ENCODE measurements around the gene FUCA1. TPM values are rescaled to one million over a fixed set of nuclear protein-coding genes. Genes with fewer than 3 reads are reported as not detected.
"Not testable (repeated sequence)": the region's sequence is repeated elsewhere in the genome, so short reads cannot be mapped to it uniquely, and the experiment has no call there.

The FUCA1 gene
- total RNA-seq, 1 donor from 2014 or later = 3.3 TPM

DNA sequence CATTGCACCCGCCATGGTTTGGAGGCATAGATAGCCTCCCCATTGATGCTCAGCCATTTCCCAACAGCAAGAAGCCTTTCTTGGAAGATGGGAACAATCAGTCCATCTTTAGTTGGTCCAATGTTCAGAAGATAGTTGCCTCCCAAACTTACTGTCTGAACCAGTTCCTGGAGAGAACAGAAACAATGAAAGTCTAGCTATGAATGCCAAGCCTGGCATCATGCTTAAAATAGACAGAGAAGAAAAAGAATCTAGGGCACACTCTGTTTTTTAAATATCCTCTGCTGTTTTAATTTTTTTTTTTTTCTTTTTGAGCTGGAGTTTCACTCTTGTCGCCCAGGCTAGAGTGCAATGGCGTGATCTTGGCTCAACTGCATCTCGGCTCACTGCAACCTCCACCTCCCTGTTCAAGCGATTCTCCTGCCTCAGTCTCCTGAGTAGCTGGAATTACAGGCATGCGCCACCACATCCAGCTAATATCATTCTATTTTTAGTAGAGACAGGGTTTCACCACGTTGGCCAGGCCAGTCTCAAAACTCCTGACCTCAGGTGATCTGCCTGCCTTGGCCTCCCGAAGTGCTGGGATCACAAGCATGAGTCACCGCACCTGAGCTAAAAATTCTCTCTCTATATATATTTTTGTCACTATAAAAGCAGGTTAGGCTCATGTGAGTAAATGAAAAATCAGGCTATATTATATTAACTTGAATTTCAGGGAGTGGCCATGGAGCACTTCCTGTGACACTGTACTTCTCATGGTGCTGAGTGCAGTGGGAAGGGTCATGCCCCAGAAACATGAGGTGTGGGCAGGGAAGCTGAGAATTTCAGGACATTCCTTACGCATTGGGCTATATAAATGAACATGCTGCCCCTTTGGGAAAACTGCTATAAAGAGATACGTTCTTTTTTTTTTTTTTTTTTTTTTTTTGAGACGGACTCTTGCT is 19.1 kb downstream of the FUCA1 start:
- Mint-ChIP-seq H3K27ac (no peak overlapping the region), H3K9me3 (peaks cover 14% of the 10 kb centered on the region), H3K36me3 (ENCODE audit: low read depth) (peaks cover 25% of the 10 kb centered on the region), H3K27me3 (ENCODE audit: low read depth) (no peaks in the 10 kb centered on the region), H3K4me3 (ENCODE audit: low read depth) (no peak overlapping the region), H3K4me1 (ENCODE audit: low read depth) (no peaks in the 10 kb centered on the region)
- intact Hi-C loops (cut with micrococcal nuclease) = no loop called here
- no peak for DNase-seq (ENCODE audit: low spot score)

GRCh38 chr1:23847482-23848095 is 20.5 kb downstream of the FUCA1 start:
- H3K27ac Mint-ChIP-seq; H3K4me3 Mint-ChIP-seq (ENCODE audit: low read depth); H3K4me1 Mint-ChIP-seq (ENCODE audit: low read depth); H3K27me3 Mint-ChIP-seq (ENCODE audit: low read depth); intact Hi-C loops (cut with micrococcal nuclease); DNase-seq (ENCODE audit: low spot score): not testable (repeated sequence)
- Mint-ChIP-seq H3K36me3 (ENCODE audit: low read depth) (peaks cover 25% of the 10 kb centered on the region), H3K9me3 (peaks cover 14% of the 10 kb centered on the region)

DNA sequence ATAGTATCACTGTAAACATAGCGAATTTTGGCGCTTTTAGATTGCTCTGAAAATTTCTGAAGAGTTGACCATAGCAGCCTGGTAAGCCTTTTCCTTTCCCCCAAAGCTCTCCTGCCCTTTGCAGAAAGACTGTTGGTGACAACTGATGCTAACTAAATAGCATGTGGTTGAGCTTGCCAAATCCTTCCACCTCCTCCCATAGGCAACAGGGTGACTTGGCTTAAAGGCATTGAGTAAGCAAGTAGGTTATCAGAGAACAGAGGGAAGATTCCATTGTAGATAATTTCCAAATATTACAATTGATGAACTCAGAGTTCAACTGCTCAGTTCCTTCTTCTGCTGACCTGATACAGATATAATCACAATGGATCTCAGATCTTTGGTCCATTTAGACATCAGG is 22.9 kb downstream of the FUCA1 start:
- Mint-ChIP-seq H3K4me1 (ENCODE audit: low read depth) (no peaks in the 10 kb centered on the region), H3K4me3 (ENCODE audit: low read depth) (no peak overlapping the region), H3K36me3 (ENCODE audit: low read depth) (peaks cover 22% of the 10 kb centered on the region), H3K27me3 (ENCODE audit: low read depth) (peaks cover 2% of the 10 kb centered on the region), H3K27ac (no peak overlapping the region), H3K9me3 (peaks cover 14% of the 10 kb centered on the region)
- intact Hi-C loops (cut with micrococcal nuclease) = no loop called here
- DNase-seq (ENCODE audit: low spot score) = no peak

- Mint-ChIP-seq H3K4me1 (ENCODE audit: low read depth) (peaks cover under 1% of the 10 kb centered on the region), H3K27me3 (ENCODE audit: low read depth) (peaks cover 2% of the 10 kb centered on the region)
- intact Hi-C loops (cut with micrococcal nuclease) = no loop called here
Observed at GRCh38 chr1:23843644-23844043, 24.4 kb downstream of the FUCA1 start.

DNA sequence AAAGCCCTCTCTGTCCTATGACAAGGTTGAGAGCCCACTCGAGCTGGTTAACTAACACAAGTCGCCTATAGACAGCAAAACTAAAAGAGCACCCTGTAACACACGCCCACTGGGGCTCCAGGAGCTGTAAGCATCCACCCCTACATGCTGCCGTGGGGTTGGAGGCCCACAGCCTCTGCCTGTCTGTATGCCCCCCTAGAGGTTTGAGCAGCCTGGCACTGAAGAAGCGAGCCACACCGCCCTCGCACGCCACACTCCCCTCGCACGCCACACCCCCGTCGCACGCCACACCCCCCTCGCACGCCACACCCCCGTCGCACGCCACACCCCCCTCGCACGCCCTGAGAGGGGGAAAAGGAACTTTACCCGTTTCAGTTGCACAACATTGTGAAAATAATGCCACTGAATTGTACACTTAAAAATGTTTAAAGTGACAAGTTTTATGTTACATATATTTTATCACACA is 29.7 kb downstream of the FUCA1 start:
- intact Hi-C loops (cut with micrococcal nuclease) = no loop called here
- Mint-ChIP-seq H3K27ac (no peak overlapping the region), H3K4me1 (ENCODE audit: low read depth) (peaks cover 16% of the 10 kb centered on the region), H3K4me3 (ENCODE audit: low read depth) (peak overlapping the region; percentile 55), H3K36me3 (ENCODE audit: low read depth) (no peaks in the 10 kb centered on the region), H3K9me3 (no peaks in the 10 kb centered on the region), H3K27me3 (ENCODE audit: low read depth) (peaks cover 7% of the 10 kb centered on the region)
- peak; percentile 61 for DNase-seq (ENCODE audit: low spot score)

More at GRCh38 chr1:23843644-23844043, 24.4 kb downstream of the FUCA1 start:
- H3K4me3 Mint-ChIP-seq (ENCODE audit: low read depth) = no peak overlapping the region
- peaks cover 22% of the 10 kb centered on the region for H3K36me3 Mint-ChIP-seq (ENCODE audit: low read depth)
- peaks cover 14% of the 10 kb centered on the region for H3K9me3 Mint-ChIP-seq
- DNase-seq (ENCODE audit: low spot score) = no peak
- H3K27ac Mint-ChIP-seq = no peak overlapping the region

DNA sequence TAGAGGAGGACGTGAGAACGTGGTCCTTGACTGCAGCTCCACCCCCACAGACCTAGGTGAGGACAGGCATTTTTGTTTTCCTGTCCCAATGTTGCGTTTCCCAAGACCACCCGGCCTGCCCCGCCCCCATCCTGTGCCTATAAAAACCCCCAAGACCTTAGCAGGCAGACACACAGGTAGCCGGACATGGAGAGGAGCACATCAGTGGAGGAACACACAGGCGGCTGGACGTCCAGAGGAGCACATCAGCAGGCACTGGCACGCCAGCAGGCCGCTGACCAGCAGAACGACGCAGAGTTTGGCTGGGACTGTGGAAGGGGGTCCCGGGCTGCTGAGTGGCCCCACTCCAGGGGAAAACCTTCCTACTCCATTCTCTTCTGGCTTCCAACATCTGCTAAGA is 30.2 kb downstream of the FUCA1 start:
- intact Hi-C loops (cut with micrococcal nuclease) = no loop called here
- DNase-seq (ENCODE audit: low spot score) = no peak
- H3K27ac Mint-ChIP-seq = no peak overlapping the region
- no peaks in the 10 kb centered on the region for H3K36me3 Mint-ChIP-seq (ENCODE audit: low read depth)
- H3K9me3 Mint-ChIP-seq = no peaks in the 10 kb centered on the region
- peaks cover 16% of the 10 kb centered on the region for H3K4me1 Mint-ChIP-seq (ENCODE audit: low read depth)
- peak overlapping the region; percentile 55 for H3K4me3 Mint-ChIP-seq (ENCODE audit: low read depth)
- peaks cover 7% of the 10 kb centered on the region for H3K27me3 Mint-ChIP-seq (ENCODE audit: low read depth)

DNA sequence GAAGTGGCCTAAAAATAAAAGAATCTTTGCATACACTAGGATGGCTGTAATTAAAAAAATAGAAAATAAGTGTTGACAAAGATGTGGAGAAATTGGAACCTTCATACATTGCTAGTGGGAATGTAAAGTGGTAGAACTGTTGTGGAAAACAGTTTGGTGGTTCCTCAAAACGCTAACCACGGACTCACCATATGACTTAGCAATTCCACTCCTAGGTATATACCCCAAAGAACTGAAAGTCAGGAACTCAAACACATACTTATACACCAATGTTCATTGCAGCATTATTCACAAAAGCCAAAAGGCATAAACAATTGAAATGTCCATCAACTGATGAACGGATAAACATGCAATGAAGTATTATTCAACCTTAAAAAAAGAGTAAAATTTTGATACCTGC is 32.1 kb downstream of the FUCA1 start:
- no peak overlapping the region for H3K4me3 Mint-ChIP-seq (ENCODE audit: low read depth)
- intact Hi-C loops (cut with micrococcal nuclease) = no loop called here
- H3K9me3 Mint-ChIP-seq = no peaks in the 10 kb centered on the region

GRCh38 chr1:23834156-23834555 is 33.9 kb downstream of the FUCA1 start:
- not testable (repeated sequence) for H3K4me3 Mint-ChIP-seq (ENCODE audit: low read depth)

More for the DNA sequence above, 32.1 kb downstream of the FUCA1 start:
- no peak for DNase-seq (ENCODE audit: low spot score)
- Mint-ChIP-seq H3K4me1 (ENCODE audit: low read depth) (peaks cover 16% of the 10 kb centered on the region), H3K36me3 (ENCODE audit: low read depth) (no peaks in the 10 kb centered on the region), H3K27ac (no peak overlapping the region), H3K27me3 (ENCODE audit: low read depth) (peaks cover 8% of the 10 kb centered on the region)

GRCh38 chr1:23827717-23828116 is 40.4 kb downstream of the FUCA1 start:
- no peak for DNase-seq (ENCODE audit: low spot score)
- intact Hi-C loops (cut with micrococcal nuclease) = loop anchor here (5.0 kb wide), 1 partner anchor 90 kb away; no protein-coding TSS in a partner anchor
- no peaks in the 10 kb centered on the region for H3K9me3 Mint-ChIP-seq
- H3K27me3 Mint-ChIP-seq (ENCODE audit: low read depth) = peaks cover 3% of the 10 kb centered on the region
- no peak overlapping the region for H3K27ac Mint-ChIP-seq
- H3K4me3 Mint-ChIP-seq (ENCODE audit: low read depth) = no peak overlapping the region
- peaks cover 2% of the 10 kb centered on the region for H3K36me3 Mint-ChIP-seq (ENCODE audit: low read depth)
- H3K4me1 Mint-ChIP-seq (ENCODE audit: low read depth) = peaks cover 19% of the 10 kb centered on the region

More at GRCh38 chr1:23834156-23834555, 33.9 kb downstream of the FUCA1 start:
- DNase-seq (ENCODE audit: low spot score); H3K27me3 Mint-ChIP-seq (ENCODE audit: low read depth); H3K36me3 Mint-ChIP-seq (ENCODE audit: low read depth); H3K9me3 Mint-ChIP-seq; H3K27ac Mint-ChIP-seq; intact Hi-C loops (cut with micrococcal nuclease): not testable (repeated sequence)
- H3K4me1 Mint-ChIP-seq (ENCODE audit: low read depth) = peaks cover 19% of the 10 kb centered on the region

DNA sequence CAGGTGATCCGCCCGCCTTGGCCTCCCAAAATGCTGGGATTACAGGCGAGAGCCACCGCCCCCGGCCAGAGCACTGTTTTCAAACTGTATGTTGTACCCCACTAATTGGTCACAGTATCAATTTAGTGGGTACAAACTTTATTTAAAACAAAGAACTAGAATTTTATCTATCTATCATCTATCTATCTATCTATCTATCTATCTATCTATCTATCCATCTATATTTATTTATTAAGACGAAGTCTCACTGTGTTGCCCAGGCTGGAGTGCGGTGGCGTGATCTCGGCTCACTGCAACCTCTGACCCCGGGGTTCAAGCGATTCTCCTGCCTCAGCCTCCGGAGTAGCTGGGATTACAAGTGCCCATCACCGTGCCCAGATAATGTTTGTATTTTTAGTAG is 41.5 kb downstream of the FUCA1 start:
- not testable (repeated sequence) for DNase-seq (ENCODE audit: low spot score); H3K36me3 Mint-ChIP-seq (ENCODE audit: low read depth); H3K27me3 Mint-ChIP-seq (ENCODE audit: low read depth); H3K27ac Mint-ChIP-seq; H3K9me3 Mint-ChIP-seq
- intact Hi-C loops (cut with micrococcal nuclease) = loop anchor here (5.0 kb wide), 1 partner anchor 91 kb away; no protein-coding TSS in a partner anchor
- Mint-ChIP-seq H3K4me1 (ENCODE audit: low read depth) (peaks cover 19% of the 10 kb centered on the region), H3K4me3 (ENCODE audit: low read depth) (peak overlapping the region; percentile 5)

DNA sequence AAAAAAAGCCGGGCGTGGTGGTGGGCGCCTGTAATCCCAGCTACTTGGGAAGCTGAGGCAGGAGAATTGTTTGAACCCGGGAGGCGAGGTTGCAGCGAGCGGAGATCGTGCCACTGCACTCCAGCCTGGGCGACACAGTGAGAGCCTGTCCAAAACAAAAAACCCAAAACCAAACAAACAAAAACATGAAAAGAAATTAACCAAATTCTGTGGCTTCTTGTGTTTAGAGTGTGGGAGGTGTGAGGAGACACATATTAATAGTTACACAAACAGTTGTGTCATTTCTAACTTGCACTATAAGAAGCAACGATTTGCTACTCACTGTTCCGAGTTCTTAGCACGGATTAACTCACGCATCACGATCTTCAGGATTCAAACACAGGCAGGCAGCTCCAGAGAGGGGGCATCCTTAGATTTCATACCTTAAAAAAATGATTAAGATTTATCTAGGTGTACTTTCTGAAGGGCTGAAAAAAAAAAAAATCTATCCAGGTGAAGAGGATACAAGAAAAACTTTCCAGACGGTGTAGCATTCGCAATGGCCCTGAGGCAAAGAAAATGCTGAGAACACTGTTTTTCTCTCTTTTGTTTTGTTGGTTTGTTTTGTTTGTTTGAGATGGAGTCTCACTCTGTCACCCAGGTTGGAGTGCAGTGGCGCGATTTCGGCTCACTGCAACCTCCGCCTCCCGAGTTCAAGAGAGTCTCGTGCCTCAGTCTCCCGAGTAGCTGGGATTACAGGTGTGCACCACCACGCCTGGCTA is 42.1 kb downstream of the FUCA1 start:
- intact Hi-C loops (cut with micrococcal nuclease) = loop anchor here (5.0 kb wide), 1 partner anchor 91 kb away; no protein-coding TSS in a partner anchor
- no peaks in the 10 kb centered on the region for H3K27me3 Mint-ChIP-seq (ENCODE audit: low read depth)
- peaks cover 2% of the 10 kb centered on the region for H3K36me3 Mint-ChIP-seq (ENCODE audit: low read depth)
- no peak for DNase-seq (ENCODE audit: low spot score)
- peaks cover 19% of the 10 kb centered on the region for H3K4me1 Mint-ChIP-seq (ENCODE audit: low read depth)
- peak overlapping the region; percentile 91 for H3K27ac Mint-ChIP-seq
- H3K4me3 Mint-ChIP-seq (ENCODE audit: low read depth) = peak overlapping the region; percentile 93
- H3K9me3 Mint-ChIP-seq = no peaks in the 10 kb centered on the region

- H3K4me3 Mint-ChIP-seq (ENCODE audit: low read depth) = peak within 1 kb of the TSS; percentile 93
- H3K9me3 Mint-ChIP-seq = no peaks in the 10 kb centered on the region
- peak within 1 kb of the TSS; percentile 91 for H3K27ac Mint-ChIP-seq
- H3K36me3 Mint-ChIP-seq (ENCODE audit: low read depth) = peaks cover 2% of the 10 kb centered on the region
- intact Hi-C loops (cut with micrococcal nuclease) = loop anchor here (5.0 kb wide), 1 partner anchor 92 kb away; no protein-coding TSS in a partner anchor
- no peaks in the 10 kb centered on the region for H3K27me3 Mint-ChIP-seq (ENCODE audit: low read depth)
- DNase-seq (ENCODE audit: low spot score) = peak; percentile 82
- peaks cover 16% of the 10 kb centered on the region for H3K4me1 Mint-ChIP-seq (ENCODE audit: low read depth)
Observed at GRCh38 chr1:23825076-23825761, 42.9 kb downstream of the FUCA1 start, which contains the start of gene HMGCL. Gene HMGCL (minus strand): TSS chr1:23825429. CDS start chr1:23825415, 14 bp downstream.

Measured in activated T-helper 2 cell treated with anti-CD3 and anti-CD28 coated beads, Interferon-gamma antibody, Interleukin-2, Interleukin-4, amounts not matched to agents 10 μg/mL and 5 μg/mL and 100 μg/mL, durations not matched to agents 14 hours and 24 hours and 36 hours (primary cell).